HepG2 (cell line): ENCODE measurements around the gene ZNF48. TPM values are rescaled to one million over a fixed set of nuclear protein-coding genes. Genes with fewer than 3 reads are reported as not detected.

Experiments
- ELF3 ChIP-seq: IDR thresholded peaks from 2 replicates; pipeline ENCODE4 v1.6.1; 2016; ENCODE audit warnings: missing genetic modification reagents, missing compliant biosample characterization
- HNRNPH1 ChIP-seq: fragments of 200-400 bp; formaldehyde crosslinking; optimal IDR thresholded peaks from 2 replicates; pipeline ENCODE3; 2017; ENCODE audit warnings: mild to moderate bottlenecking, low read depth, low read length
- HNRNPUL1 ChIP-seq: fragments of 200-400 bp; formaldehyde crosslinking; IDR thresholded peaks from 2 replicates; pipeline ENCODE4 v1.6.1; 2017; ENCODE audit warnings: low read depth, mild to moderate bottlenecking, low read length, moderate library complexity
- NAIF1 ChIP-seq: sonication (generic); formaldehyde crosslinking; IDR thresholded peaks from 2 replicates; pipeline ENCODE4 v1.5.0; 2020; ENCODE audit warnings: mild to moderate bottlenecking, missing genetic modification reagents, borderline replicate concordance
- PRDM10 ChIP-seq: sonication (generic); formaldehyde crosslinking; IDR thresholded peaks from 2 replicates; pipeline ENCODE4 v1.4.0; 2020; ENCODE audit warnings: low read depth, missing genetic modification reagents
- RFXAP ChIP-seq: sonication (generic); formaldehyde crosslinking; IDR thresholded peaks from 2 replicates; pipeline ENCODE4 v1.4.0; 2020; ENCODE audit warnings: missing genetic modification reagents, borderline replicate concordance
- ZNF354B ChIP-seq: sonication (generic); formaldehyde crosslinking; IDR thresholded peaks from 2 replicates; pipeline ENCODE4 v1.8.0; 2022; ENCODE audit warnings: mild to moderate bottlenecking, missing genetic modification reagents
- polyA plus RNA-seq, 8 experiments: library from polyadenylated mRNA; depleted of rRNA in 3 of 8; stranded (reverse) in 7 of 8; unstranded in 1 of 8; fragments of >200 nt; fragmentation: Illumina TruSeq in 4 of 8; extraction: Trizol in 4 of 8; gene quantifications; 2 replicates each; pipeline versions ENCODE4 v1.2.1 to v1.2.3, GENCODE V29; 2011 to 2016; ENCODE audit warnings: low read depth in 4 of 8, missing spikeins in 1 of 8, mixed read lengths in 1 of 8; ENCODE audit not compliant: insufficient read depth in 1 of 8
- total RNA-seq, 5 experiments: library from RNA; depleted of rRNA; stranded (reverse); fragments of >200 nt; fragmentation: Illumina TruSeq; extraction: Trizol; gene quantifications; 2 replicates each; pipeline ENCODE4 v1.2.3, GENCODE V29; 2016; ENCODE audit warnings: low read depth in 1 of 5
- TF ChIP-seq, protein P1 (sequence below): sonication (generic); formaldehyde crosslinking; IDR thresholded peaks from one replicate; pipeline ENCODE4 v1.5.1; 2020; ENCODE audit warnings: mild to moderate bottlenecking, missing genetic modification reagents; ENCODE audit errors: not compliant biosample characterization
- TF ChIP-seq, protein P2 (sequence below), 2 experiments: fragments of 450-650 bp in 1 of 2; sonication (generic) in 1 of 2; formaldehyde crosslinking; IDR thresholded peaks; 2 replicates each; pipeline versions ENCODE4 v1.5.0 to v1.8.0; 2020 to 2022; ENCODE audit warnings: mild to moderate bottlenecking in 1 of 2, missing genetic modification reagents in 1 of 2

ZNF48 gene
- total and polyA plus RNA-seq, 2 of the 13 experiments (the other 11 are each of a cell fraction or from before 2014, with no cell fraction given): 9.9 to 12.3 TPM

DNA sequence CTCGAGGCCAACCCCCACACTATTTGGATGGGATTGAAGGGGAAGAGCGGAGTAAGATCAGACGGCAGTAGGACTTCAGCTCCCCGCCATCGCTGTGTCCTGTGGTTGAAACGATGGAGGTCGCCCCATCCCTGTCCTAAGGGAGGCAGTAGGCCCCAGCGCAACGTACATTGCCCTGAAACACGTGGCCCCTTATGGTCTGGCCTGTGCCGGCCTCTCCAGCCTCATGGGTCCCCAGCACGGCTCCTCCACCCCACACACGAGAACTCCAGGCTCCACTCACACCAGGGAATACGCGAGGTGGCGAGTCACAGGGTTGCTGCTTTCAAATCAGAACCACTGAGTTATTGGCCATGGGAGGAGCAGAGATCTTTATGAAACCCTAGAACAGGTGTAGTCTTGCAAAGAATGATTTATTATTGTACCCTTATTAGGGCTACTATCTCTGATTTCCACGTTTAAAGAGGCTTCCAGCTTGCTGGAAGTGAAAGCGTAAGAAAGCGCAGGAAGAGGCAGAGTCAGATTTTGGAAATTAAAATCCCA is 35.3 kb downstream of the ZNF48 start (continued):
- TF ChIP-seq, protein P1, sequence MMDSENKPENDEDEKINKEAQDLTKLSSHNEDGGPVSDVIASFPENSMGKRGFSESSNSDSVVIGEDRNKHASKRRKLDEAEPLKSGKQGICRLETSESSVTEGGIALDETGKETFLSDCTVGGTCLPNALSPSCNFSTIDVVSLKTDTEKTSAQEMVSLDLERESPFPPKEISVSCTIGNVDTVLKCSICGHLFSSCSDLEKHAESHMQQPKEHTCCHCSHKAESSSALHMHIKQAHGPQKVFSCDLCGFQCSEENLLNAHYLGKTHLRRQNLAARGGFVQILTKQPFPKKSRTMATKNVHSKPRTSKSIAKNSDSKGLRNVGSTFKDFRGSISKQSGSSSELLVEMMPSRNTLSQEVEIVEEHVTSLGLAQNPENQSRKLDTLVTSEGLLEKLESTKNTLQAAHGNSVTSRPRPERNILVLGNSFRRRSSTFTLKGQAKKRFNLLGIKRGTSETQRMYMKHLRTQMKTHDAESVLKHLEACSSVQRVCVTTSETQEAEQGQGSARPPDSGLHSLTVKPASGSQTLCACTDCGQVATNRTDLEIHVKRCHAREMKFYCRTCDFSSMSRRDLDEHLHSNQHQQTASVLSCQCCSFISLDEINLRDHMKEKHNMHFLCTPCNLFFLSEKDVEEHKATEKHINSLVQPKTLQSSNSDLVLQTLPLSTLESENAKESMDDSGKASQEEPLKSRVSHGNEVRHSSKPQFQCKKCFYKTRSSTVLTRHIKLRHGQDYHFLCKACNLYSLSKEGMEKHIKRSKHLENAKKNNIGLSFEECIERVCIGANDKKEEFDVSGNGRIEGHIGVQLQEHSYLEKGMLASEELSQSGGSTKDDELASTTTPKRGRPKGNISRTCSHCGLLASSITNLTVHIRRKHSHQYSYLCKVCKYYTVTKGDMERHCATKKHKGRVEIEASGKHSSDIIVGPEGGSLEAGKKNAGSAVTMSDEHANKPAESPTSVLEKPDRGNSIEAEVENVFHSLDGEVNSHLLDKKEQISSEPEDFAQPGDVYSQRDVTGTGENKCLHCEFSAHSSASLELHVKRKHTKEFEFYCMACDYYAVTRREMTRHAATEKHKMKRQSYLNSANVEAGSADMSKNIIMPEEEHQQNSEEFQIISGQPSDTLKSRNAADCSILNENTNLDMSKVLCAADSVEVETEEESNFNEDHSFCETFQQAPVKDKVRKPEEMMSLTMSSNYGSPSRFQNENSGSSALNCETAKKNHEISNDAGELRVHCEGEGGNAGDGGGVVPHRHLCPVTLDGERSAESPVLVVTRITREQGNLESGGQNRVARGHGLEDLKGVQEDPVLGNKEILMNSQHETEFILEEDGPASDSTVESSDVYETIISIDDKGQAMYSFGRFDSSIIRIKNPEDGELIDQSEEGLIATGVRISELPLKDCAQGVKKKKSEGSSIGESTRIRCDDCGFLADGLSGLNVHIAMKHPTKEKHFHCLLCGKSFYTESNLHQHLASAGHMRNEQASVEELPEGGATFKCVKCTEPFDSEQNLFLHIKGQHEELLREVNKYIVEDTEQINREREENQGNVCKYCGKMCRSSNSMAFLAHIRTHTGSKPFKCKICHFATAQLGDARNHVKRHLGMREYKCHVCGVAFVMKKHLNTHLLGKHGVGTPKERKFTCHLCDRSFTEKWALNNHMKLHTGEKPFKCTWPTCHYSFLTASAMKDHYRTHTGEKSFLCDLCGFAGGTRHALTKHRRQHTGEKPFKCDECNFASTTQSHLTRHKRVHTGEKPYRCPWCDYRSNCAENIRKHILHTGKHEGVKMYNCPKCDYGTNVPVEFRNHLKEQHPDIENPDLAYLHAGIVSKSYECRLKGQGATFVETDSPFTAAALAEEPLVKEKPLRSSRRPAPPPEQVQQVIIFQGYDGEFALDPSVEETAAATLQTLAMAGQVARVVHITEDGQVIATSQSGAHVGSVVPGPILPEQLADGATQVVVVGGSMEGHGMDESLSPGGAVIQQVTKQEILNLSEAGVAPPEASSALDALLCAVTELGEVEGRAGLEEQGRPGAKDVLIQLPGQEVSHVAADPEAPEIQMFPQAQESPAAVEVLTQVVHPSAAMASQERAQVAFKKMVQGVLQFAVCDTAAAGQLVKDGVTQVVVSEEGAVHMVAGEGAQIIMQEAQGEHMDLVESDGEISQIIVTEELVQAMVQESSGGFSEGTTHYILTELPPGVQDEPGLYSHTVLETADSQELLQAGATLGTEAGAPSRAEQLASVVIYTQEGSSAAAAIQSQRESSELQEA (CRISPR knock-in tag): no peak
- peak; percentile 56 for TF ChIP-seq ZNF354B (CRISPR knock-in tag)
- no peak for TF ChIP-seq RFXAP (CRISPR knock-in tag)
- TF ChIP-seq PRDM10: no peak
- no peak for TF ChIP-seq NAIF1
- TF ChIP-seq HNRNPH1: no peak
- TF ChIP-seq HNRNPUL1: no peak
- TF ChIP-seq, protein P2, sequence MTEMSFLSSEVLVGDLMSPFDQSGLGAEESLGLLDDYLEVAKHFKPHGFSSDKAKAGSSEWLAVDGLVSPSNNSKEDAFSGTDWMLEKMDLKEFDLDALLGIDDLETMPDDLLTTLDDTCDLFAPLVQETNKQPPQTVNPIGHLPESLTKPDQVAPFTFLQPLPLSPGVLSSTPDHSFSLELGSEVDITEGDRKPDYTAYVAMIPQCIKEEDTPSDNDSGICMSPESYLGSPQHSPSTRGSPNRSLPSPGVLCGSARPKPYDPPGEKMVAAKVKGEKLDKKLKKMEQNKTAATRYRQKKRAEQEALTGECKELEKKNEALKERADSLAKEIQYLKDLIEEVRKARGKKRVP (CRISPR knock-in tag; IDR thresholded peaks at IDR 0.05): no peak; a peak in 1 of 4 replicates
- no peak; the same call in 1 of the 2 replicates for TF ChIP-seq ELF3 (CRISPR knock-in tag)
